Fibroblast of the aortic adventitia (primary cell): Measurements from ENCODE around the gene PROX1. TPM values are rescaled to one million over a fixed set of nuclear protein-coding genes. Genes with fewer than 3 reads are reported as not detected.

Source experiments
- DNase-seq: peaks from one replicate; pipeline ENCODE4 v3.0.0-alpha.2; 2010; ENCODE audit warnings: low read depth
- H3K4me3 ChIP-seq: 2 replicates; pipeline ENCODE4 v1.5.1; 2011; ENCODE audit warnings: low read depth, mild to moderate bottlenecking, control low read depth, low read length, moderate library complexity
- CTCF ChIP-seq: IDR thresholded peaks from 2 replicates; pipeline ENCODE4 v1.5.1; 2011; ENCODE audit warnings: mild to moderate bottlenecking, low read length, control low read depth, inconsistent platforms; ENCODE audit not compliant: insufficient read depth
- total RNA-seq: library from RNA; depleted of rRNA; stranded (reverse); fragments of >200 nt; gene quantifications from 2 replicates; pipeline ENCODE4 v1.2.3, GENCODE V29; 2012; ENCODE audit warnings: low replicate concordance

PROX1 gene
- total RNA-seq, 1 donor = 0.36 TPM

- no peak for DNase-seq
- H3K4me3 ChIP-seq = no peak overlapping the region
- no peak for TF ChIP-seq CTCF
Observed at GRCh38 chr1:214010717-214011116, 22.9 kb downstream of the PROX1 start.

- no peak for DNase-seq
- H3K4me3 ChIP-seq = no peak overlapping the region
- TF ChIP-seq CTCF = no peak
Observed at GRCh38 chr1:214012418-214012817, 24.6 kb downstream of the PROX1 start.

- no peak for TF ChIP-seq CTCF
Observed at GRCh38 chr1:214013614-214014377, 26.0 kb downstream of the PROX1 start.

GRCh38 chr1:214014730-214015129, 27.0 kb downstream of the PROX1 start:
- TF ChIP-seq CTCF = no peak
- no peak overlapping the region for H3K4me3 ChIP-seq
- DNase-seq = no peak

More at GRCh38 chr1:214013614-214014377, 26.0 kb downstream of the PROX1 start:
- no peak overlapping the region for H3K4me3 ChIP-seq
- DNase-seq = no peak

GRCh38 chr1:214017191-214017982, 29.6 kb downstream of the PROX1 start:
- no peak for DNase-seq
- TF ChIP-seq CTCF = no peak
- no peak overlapping the region for H3K4me3 ChIP-seq

GRCh38 chr1:214018386-214019268, 30.9 kb downstream of the PROX1 start:
- no peak overlapping the region for H3K4me3 ChIP-seq
- TF ChIP-seq CTCF = no peak
- DNase-seq = no peak
